NK-92 treated with Interleukin-12 subunit alpha and Interleukin-12 subunit beta, amount 100 ng/mL, for 24 hours (cell line): ENCODE results near the gene ADAMTS2.
"Not testable (repeated sequence)": the region's sequence is repeated elsewhere in the genome, so short reads cannot be mapped to it uniquely, and the experiment has no call there.

Experiments
- DNase-seq: peaks from one replicate; lab custom pipeline; 2025; lab: John Stamatoyannopoulos, UW

Gene ADAMTS2

DNA sequence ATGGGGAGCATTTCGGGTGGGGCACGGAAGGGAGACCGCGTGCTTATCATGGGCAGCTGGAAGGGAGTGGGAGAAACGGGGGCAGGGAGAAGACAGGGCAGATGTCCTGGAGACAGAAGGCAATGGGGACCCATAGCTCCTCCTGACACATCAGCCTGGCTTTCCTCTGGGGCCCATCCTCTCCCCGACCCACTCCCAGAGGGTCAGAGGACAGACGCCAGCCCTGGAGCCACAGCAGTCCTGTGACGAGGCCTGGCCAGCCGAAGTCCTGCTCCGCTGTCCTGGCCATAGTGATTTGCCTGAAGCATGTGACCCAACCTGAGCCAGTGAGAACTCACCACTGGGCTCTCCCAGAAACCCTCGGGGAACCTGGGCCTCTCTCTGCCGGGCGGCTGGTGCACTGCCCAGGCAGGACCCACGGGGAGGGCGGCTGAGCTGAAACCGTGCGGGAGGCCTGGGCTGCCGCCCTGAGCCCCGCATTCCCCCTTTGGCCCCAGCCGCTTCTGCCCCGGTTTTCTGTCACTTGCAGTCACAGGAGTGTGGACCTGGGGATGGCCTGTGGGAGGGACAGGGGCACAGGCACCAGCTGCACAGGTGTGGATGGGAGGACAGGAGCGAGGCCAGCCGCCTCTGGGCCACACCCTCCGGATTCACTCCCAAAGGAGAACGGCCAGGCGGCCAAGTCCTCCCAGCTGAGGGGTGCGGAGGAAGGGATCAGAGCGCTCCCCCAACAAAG, 19.8 kb downstream of the ADAMTS2 start:
- no peak for DNase-seq

DNA sequence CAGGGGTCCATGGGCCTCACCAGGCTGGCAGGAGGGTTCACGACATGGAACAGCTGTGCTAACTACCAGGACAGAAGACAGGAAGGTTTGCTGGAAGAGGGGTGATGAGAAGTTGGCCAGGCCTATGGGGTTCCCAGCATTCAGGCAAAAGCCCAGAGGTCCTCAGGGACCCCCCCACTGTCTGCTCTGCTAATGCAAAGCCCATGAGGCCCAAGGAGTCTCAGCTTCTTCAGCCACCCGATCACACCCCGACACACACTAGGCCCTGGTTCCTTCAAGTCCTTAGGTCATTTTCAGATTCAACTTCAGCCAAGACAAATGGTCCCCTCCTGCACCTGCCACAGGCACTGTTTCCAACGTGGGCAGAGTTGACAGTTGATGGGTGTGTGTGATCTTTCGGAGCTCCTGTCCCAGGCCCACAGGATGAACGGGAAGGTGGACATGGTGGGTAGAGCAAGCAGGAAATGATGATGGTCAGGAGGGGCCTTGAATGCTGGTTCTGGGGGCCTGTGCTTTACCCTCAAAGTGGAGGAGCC, 20.4 kb downstream of the ADAMTS2 start:
- no peak for DNase-seq

- not testable (repeated sequence) for DNase-seq
Measured at GRCh38 chr5:179324316-179324715, 20.9 kb downstream of the ADAMTS2 start.

- no peak for DNase-seq
Measured at GRCh38 chr5:179323026-179323870, 22.0 kb downstream of the ADAMTS2 start.

GRCh38 chr5:179322071-179323025, 22.9 kb downstream of the ADAMTS2 start:
- no peak for DNase-seq

DNA sequence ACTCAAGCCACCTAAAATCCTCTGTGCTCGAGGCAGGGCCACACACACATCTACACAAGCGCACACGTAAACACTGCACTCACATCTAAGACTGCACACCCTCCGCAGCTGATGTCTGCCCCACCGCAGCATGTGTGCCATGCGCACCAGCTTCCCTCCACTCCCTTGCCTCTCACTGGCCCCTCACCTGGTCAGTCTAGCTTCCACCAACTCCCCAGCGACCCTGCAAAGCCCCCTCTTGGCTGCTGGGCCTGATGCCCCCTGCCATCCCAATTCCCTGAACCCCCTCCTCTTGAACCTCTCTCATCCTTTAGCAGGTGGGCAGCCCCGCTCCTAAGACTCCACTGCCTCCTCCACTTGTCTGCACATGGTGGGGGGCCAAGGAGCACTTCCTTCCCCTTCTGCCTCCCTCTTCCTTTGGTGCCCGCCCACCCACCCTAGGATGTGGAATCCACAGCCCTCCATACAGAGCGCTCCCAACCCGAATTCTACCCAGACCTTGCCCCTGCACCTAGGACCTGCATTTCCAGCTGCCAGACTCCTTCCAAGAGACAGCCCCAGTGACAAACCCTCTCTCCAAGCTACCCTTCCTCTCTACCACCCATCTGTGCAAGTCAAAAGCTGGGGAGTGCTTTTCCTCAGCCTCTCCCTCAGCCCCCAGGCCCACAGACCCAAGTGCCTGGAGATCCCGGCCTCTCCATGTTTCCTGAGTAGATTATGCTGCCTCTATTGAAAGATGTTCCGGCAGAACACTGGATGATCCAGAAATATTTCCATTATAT, 23.9 kb downstream of the ADAMTS2 start:
- no peak for DNase-seq

DNA sequence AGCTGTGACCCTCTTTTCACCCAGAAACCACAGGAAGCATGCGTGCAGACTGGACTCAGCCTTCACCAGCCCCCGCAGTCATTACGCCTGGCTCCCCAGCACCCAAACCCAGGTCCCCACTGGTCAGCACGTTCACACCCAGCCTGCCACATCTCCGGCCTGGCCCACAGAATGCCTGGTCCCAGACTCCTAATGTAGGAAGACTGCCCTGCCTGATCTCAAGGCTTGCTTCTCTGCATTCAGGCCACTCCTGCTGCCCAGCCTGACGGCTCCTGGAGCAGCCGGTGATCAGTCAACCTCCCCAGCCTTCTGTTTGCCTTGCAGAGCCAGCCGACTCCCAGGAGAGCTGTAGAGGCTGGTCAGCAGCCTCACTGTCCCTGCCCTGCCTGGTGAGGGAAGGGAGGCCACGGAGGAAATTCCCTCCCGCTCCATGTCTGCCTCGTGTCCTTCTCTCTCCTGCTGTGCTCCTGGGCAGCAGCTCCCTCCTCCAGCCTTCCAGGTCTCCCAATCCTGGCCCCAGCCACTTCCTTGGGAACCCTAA, 25.4 kb downstream of the ADAMTS2 start:
- no peak for DNase-seq

- no peak for DNase-seq
Measured at GRCh38 chr5:179319123-179319522, 26.1 kb downstream of the ADAMTS2 start.

- no peak for DNase-seq
Measured at GRCh38 chr5:179318221-179318955, 26.9 kb downstream of the ADAMTS2 start.

DNA sequence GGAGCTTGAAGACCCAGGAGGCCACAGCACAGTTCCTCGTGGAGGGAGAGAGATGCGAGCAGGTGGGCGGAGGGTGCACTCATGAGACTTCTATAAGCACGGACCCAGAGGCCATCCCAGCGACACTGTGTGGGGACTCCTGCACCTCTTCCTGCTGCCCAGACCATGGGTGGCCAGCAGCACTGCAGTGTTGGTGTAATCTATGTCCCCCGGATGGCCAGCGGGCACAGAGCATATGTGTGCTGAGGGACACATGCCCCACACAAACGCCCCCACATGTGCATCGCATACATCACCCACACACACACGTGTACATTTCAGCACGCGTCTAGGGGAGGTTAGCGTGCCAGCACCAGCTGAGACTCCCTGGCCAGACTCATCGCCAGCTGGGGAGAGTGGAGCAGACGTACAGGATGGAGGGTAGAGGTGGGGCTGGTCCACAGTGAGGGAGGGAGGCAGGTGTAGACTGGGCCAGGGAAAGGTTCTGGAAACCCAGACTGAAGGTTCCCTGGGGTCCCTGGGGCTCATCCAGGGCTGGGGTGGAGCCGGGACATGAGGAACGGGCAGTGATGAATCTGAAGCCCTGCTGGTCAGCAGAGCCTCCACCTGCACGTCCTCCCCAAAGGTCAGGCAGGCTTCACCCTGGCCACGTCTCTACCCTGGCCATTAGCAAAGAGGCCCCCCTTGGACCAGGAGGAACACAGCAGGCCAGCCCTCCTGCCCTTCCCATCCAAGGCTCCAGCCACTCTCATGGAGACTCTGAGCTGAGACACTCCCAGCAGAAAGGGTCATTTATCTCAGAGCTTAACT, 27.6 kb downstream of the ADAMTS2 start:
- DNase-seq: no peak

DNA sequence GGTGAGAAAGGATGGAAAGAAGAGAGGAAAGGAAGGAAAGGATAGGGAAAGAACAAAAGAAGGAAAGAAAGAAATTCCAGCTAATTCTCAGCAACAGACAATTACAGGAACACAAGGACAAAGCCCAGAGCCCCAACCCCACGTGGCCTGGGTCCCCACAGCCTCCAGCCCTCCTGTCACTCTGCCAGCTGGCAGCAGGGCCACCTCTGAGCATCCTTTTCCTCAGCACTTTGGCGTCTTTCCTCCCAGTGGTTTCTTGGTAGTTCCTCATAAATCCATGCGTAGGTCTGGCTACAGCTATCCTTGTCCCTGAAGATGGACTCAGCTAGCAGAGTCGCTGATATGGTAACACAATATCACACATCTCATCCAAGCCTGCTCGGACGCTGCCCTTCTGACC, 28.3 kb downstream of the ADAMTS2 start:
- no peak for DNase-seq

DNA sequence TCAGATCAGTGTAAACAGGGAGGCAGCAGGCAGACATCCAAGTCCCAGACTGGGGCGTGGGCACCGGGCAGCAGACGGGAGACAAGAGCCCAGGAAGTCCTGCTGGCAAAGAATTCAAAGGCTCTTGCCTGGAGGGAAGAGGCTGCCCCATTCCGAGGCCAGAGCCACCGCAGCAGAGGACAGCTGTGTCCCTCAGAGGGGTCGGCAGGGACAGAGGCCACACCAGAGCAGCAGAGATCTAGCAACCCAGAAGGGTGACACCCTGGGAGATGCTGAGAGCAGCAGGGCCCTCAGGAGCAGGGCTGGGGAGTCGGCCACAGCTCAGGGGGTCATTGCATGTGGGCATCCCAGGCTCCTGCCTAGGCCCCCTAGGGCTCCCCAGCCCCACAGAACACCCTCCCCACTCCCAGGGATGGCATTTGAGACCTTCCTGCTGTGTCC, 29.1 kb downstream of the ADAMTS2 start:
- no peak for DNase-seq

DNA sequence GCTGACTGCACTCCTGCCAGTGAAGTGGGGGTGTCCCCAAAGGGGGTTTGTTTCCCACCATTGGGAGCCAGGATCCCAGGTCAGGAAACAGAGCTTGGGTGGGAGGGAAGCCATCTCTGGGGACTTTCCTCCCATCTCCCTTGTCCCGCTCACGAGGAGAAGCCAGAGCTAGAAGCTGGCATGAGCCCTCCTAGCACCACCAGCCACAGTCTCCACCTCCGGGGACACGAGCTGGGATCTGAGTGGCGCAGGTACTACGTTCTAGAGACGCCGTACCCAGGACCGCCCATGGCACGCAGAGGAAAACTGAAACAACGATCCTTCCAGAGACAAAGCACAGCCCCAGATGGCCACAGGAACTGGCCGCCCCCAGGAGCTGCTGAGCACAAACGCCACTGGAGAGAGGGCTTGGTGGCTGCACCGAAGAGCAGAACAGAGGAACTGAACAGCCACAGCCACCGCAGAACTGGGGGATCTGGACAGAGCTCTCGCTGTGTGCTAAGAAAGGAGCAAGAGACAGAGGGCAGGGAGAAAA, 29.8 kb downstream of the ADAMTS2 start:
- DNase-seq: no peak

GRCh38 chr5:179314606-179315355, 30.5 kb downstream of the ADAMTS2 start:
- no peak for DNase-seq

- DNase-seq: no peak
Measured at GRCh38 chr5:179313849-179314521, 31.3 kb downstream of the ADAMTS2 start.

- DNase-seq: no peak
Measured at GRCh38 chr5:179312557-179313235, 32.6 kb downstream of the ADAMTS2 start.

- no peak for DNase-seq
Measured at GRCh38 chr5:179311581-179311980, 33.7 kb downstream of the ADAMTS2 start.
